T-helper 2 cell treated with Interferon-gamma antibody and Interleukin-4, amounts not matched to agents 100 ng/mL and 5 ng/mL, for 36 hours (primary cell): ENCODE data around the gene GDI2. TPM values are rescaled to one million over a fixed set of nuclear protein-coding genes. Genes with fewer than 3 reads are reported as not detected.
"Not testable (repeated sequence)": the region's sequence is repeated elsewhere in the genome, so short reads cannot be mapped to it uniquely, and the experiment has no call there.

Experiments
- intact Hi-C: fragments of 100-400 bp; cut with micrococcal nuclease; formaldehyde crosslinking; loops from one replicate; pipeline ENCODE4 v1.15.1; 2023
- total RNA-seq: library from RNA; stranded (reverse); gene quantifications from 2 replicates; pipeline ENCODE4 v1.2.3, GENCODE V29; 2022

GDI2 gene
- total RNA-seq, result 259 and 261 TPM in 2 replicates

- intact Hi-C loops, result loop anchor here (1.0 to 5.0 kb wide), 8 partner anchors 36 to 367 kb away; partner anchors contain the start of genes FBH1, IL15RA, RBM17 and TASOR2
These were observed at the start of gene GDI2 for GRCh38 chr10:5813341-5814109. Gene GDI2 (minus strand): TSS chr10:5813434. CDS start chr10:5813258, 176 bp downstream.

GRCh38 chr10:5862360-5862961 is 49.2 kb upstream of the GDI2 start:
- intact Hi-C loops, result no loop called here

- intact Hi-C loops, result no loop called here
These were observed 46.8 kb upstream of the GDI2 start for GRCh38 chr10:5860066-5860465.

GRCh38 chr10:5858811-5859210 is 45.6 kb upstream of the GDI2 start:
- intact Hi-C loops, result no loop called here

- intact Hi-C loops, result no loop called here
These were observed 43.4 kb upstream of the GDI2 start for GRCh38 chr10:5856701-5857004.

- intact Hi-C loops, result no loop called here
These were observed 42.9 kb upstream of the GDI2 start for GRCh38 chr10:5855979-5856700.

GRCh38 chr10:5854131-5854475 is 40.9 kb upstream of the GDI2 start:
- intact Hi-C loops, result no loop called here

GRCh38 chr10:5846667-5847066 is 33.4 kb upstream of the GDI2 start:
- intact Hi-C loops, result not testable (repeated sequence)

GRCh38 chr10:5844345-5845055 is 31.3 kb upstream of the GDI2 start:
- intact Hi-C loops, result no loop called here

GRCh38 chr10:5843686-5844344 is 30.6 kb upstream of the GDI2 start:
- intact Hi-C loops, result no loop called here

- intact Hi-C loops, result no loop called here
These were observed 28.7 kb upstream of the GDI2 start for GRCh38 chr10:5841965-5842364.

- intact Hi-C loops, result no loop called here
These were observed 27.4 kb upstream of the GDI2 start for GRCh38 chr10:5840314-5841307.

- intact Hi-C loops, result not testable (repeated sequence)
These were observed 22.9 kb upstream of the GDI2 start for GRCh38 chr10:5836181-5836580.

- intact Hi-C loops, result no loop called here
These were observed 22.3 kb upstream of the GDI2 start for GRCh38 chr10:5835446-5836095.

- intact Hi-C loops, result no loop called here
These were observed 20.6 kb upstream of the GDI2 start for GRCh38 chr10:5833814-5834213.

GRCh38 chr10:5832946-5833345 is 19.7 kb upstream of the GDI2 start:
- intact Hi-C loops, result no loop called here

GRCh38 chr10:5831446-5831782 is 18.2 kb upstream of the GDI2 start:
- intact Hi-C loops, result no loop called here

GRCh38 chr10:5830629-5831445 is 17.6 kb upstream of the GDI2 start:
- intact Hi-C loops, result no loop called here

- intact Hi-C loops, result no loop called here
These were observed 16.0 kb upstream of the GDI2 start for GRCh38 chr10:5829267-5829666.
